ENCODE data around the gene CAMP.
A peak's percentile ranks its signal among the peaks of the same experiment; 100 is the strongest.

The CAMP gene

DNA sequence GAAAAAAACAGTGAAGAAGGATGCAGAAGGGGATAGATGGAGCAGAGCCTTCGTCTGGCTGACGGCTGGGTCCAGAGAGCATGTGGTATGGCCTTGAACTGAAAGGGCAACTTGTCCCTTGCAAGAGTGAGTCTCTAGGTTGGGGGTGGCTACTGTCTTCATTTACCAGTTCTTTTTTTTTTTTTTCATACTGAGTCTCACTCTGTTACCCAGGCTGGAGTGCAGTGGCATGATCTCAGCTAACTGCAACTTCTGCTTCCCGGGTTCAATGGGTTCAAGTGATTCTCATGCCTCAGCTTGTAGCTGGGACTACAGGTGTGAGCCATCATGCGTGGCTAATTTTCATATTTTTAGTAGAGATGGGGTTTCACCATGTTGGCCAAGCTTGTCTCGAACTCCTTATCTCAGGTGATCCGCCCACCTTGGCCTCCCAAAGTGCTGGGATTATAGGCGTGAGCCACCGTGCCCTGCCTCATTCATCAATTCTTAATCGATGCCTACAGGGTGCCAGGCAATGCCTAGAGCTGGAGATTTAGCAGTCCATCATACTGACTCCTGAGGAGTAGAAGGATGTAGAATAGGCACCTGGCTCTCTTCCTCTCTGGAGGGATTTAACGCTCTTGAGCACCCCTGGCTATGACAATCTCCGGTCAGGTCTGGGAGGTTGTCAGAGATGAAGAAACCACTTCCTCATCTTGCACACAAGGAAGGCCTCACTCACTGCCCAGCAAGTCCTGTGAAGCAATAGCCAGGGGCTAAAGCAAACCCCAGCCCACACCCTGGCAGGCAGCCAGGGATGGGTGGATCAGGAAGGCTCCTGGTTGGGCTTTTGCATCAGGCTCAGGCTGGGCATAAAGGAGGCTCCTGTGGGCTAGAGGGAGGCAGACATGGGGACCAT lies at the start of gene CAMP:
Gene CAMP, plus strand, starts transcription at position 880 of the 898 bp plus-strand sequence. Its CDS starts 17 bp downstream, at position 897.
- Mint-ChIP-seq H3K4me3 (no peak within 1 kb of the TSS), H3K27ac (no peak within 1 kb of the TSS), H3K9me3 (no peaks in the 10 kb centered on the region), H3K4me1 (peaks cover 5% of the 10 kb centered on the region), H3K36me3 (no peaks in the 10 kb centered on the region), H3K27me3 (no peaks in the 10 kb centered on the region)

DNA sequence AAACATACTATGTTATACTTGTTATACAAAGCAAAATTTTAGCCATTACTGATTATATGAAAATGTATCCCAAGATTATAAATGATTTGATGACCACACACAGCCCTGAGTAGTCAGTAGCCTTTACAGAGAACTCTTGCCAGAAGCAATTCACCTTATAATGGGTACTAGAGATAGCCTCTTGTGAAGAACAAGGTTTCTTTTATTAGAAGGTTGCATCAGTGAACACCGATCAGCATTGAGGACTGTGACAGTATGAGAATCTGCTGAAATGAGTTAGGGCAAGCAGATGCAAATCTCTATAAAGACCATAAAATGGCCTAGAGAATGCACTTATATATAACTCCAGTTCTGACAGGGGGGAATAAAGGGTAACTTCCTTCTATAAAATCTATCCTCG lies 45.2 kb upstream of the CAMP start:
- peaks cover 2% of the 10 kb centered on the region for H3K36me3 Mint-ChIP-seq
- no peak overlapping the region for H3K4me3 Mint-ChIP-seq
- H3K4me1 Mint-ChIP-seq, result no peaks in the 10 kb centered on the region
- no peak overlapping the region for H3K27ac Mint-ChIP-seq
- peaks cover 1% of the 10 kb centered on the region for H3K27me3 Mint-ChIP-seq
- no peaks in the 10 kb centered on the region for H3K9me3 Mint-ChIP-seq

DNA sequence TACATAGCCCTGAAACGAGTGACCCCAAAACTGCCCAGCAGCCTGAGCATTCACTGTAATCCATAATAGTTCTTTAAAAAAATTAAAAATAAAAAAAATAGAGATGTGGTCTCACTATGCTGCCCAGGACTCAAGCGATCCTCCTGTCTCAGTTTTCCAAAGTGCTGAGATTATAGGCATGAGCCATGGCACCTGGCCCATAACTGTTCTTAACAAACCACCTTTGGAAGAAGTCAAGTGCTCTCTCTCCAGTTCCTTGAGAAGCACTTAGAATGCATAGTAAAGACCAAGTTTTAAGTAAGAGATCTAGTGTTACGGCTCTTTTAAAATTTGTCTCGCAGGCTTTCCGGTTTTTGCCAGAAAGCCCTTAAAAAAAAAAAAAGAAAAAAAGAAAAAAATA lies 43.3 kb upstream of the CAMP start:
- no peaks in the 10 kb centered on the region for H3K9me3 Mint-ChIP-seq
- peaks cover 2% of the 10 kb centered on the region for H3K36me3 Mint-ChIP-seq
- no peak overlapping the region for H3K27ac Mint-ChIP-seq
- H3K4me3 Mint-ChIP-seq, result no peak overlapping the region
- H3K27me3 Mint-ChIP-seq, result peaks cover 1% of the 10 kb centered on the region
- no peaks in the 10 kb centered on the region for H3K4me1 Mint-ChIP-seq

DNA sequence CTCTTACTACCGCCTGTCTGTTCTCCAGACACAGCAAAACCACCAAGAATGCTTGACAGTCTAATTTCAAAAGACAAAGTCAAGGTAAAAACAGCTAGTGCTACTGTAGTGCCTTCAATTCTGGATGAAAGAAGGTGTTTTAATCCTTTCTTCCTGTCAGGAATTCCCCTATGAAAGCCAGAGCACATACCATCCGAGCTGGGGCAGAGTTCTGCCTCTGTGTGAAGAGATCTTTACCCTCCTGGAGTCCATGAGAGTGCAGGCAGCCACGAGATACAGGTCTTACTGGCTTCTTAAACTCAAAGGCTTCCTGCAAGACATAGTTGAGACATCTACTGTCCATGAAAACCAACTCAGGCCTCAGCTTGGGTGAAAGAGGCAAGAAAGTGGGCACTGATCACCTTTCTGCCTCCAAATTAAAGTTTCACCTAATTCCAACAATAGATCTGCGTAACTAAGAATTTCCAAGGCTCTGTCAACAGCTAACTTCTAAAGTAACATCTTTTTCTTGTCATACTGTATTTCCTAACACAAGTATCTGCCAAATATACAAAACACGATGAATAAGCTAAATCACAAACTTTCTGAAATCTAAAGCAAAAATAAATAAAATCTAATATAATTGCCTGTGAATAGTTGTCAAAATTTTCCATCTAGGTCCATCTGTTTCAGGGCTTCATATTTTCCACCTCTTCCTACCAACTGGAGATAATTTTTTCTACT lies 42.6 kb upstream of the CAMP start:
- H3K4me3 Mint-ChIP-seq, result no peak overlapping the region
- no peaks in the 10 kb centered on the region for H3K9me3 Mint-ChIP-seq
- H3K36me3 Mint-ChIP-seq, result peaks cover 2% of the 10 kb centered on the region
- H3K27ac Mint-ChIP-seq, result no peak overlapping the region
- H3K27me3 Mint-ChIP-seq, result peaks cover 1% of the 10 kb centered on the region
- H3K4me1 Mint-ChIP-seq, result no peaks in the 10 kb centered on the region

DNA sequence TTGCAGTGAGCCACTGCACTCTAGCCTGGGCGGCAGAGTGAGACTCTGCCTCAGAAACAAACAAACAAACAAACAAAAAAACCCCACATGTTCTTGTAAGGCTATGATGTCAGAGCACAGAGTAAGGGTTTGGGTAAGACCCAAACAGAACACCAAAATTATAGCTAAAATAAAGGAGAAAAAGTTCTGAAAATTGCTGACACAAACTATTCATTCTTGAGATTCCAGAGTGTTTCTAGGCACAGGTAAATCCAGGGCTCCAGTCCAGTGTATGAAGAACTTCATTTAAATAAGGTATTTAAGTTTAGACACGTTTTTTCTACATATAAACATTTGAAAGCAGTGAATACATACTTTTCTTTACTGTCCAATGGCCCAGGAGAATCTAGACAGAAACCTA lies 39.0 kb upstream of the CAMP start:
- Mint-ChIP-seq H3K4me1 (peaks cover 11% of the 10 kb centered on the region), H3K4me3 (no peak overlapping the region), H3K36me3 (peaks cover 10% of the 10 kb centered on the region), H3K27me3 (peaks cover 10% of the 10 kb centered on the region), H3K27ac (no peak overlapping the region), H3K9me3 (no peaks in the 10 kb centered on the region)

GRCh38 chr3:48185129-48185528 lies 38.2 kb upstream of the CAMP start:
- Mint-ChIP-seq H3K4me1 (peaks cover 11% of the 10 kb centered on the region), H3K4me3 (no peak overlapping the region), H3K27me3 (peaks cover 10% of the 10 kb centered on the region), H3K27ac (no peak overlapping the region), H3K9me3 (no peaks in the 10 kb centered on the region), H3K36me3 (peaks cover 8% of the 10 kb centered on the region)

- Mint-ChIP-seq H3K4me3 (peak overlapping the region; percentile 85), H3K36me3 (peaks cover 8% of the 10 kb centered on the region), H3K9me3 (no peaks in the 10 kb centered on the region), H3K27me3 (peaks cover 10% of the 10 kb centered on the region), H3K4me1 (peaks cover 11% of the 10 kb centered on the region), H3K27ac (peak overlapping the region; percentile 38)
These were observed 36.5 kb upstream of the CAMP start for GRCh38 chr3:48186631-48187300.

DNA sequence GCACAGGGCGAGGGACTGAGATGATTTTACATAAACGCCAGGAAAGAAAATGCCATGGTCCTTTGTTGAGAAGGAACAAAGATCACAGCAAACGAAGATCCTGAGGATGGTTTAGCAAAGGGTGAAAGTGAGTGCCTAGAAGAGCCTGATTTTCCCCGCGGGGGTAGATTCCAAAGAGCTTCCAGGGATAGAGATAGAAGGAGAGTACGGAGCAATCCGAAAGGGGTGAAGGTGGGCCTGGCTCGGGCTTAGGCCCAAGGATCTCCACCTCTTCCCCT lies 36.1 kb upstream of the CAMP start:
- peak overlapping the region; percentile 85 for H3K4me3 Mint-ChIP-seq
- peaks cover 11% of the 10 kb centered on the region for H3K4me1 Mint-ChIP-seq
- no peaks in the 10 kb centered on the region for H3K9me3 Mint-ChIP-seq
- H3K27ac Mint-ChIP-seq, result peak overlapping the region; percentile 52
- H3K36me3 Mint-ChIP-seq, result peaks cover 8% of the 10 kb centered on the region
- H3K27me3 Mint-ChIP-seq, result peaks cover 10% of the 10 kb centered on the region

DNA sequence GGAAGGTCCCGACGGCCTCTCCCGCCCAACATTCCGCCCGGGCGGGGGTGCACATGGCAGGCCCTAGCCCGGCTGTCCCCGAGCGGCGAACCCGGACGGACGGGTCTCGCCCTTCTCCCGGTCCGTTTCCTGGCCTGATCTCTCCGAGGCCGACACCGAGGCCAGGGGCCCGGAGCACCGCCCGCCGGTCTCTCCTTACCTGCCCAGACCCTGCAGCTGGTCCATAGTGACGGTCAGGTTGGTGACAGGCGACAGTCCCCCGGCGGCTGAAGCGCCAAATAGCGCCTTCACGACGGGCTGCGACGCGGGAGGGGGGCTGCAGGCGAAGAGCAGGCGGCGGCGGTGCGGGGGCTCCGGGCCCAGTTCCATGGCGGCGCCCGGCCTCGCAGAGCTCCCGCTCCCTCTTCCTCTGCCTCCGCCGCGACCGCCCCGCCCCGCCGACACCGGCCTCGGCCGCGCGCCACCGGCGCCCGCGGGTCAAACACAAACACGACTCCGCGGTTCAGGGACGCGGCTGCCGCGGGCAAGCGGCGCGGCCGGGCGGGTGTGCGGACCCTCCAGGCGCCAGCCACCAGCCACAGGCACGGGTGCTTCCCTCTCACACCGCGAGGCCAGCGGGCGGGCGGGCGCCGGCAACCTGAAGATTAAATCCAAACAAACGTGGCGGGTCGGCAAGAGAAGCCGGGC lies 35.6 kb upstream of the CAMP start:
- Mint-ChIP-seq H3K27me3 (peaks cover 9% of the 10 kb centered on the region), H3K4me1 (peaks cover 11% of the 10 kb centered on the region), H3K36me3 (peaks cover 8% of the 10 kb centered on the region), H3K4me3 (peak overlapping the region; percentile 88), H3K27ac (no peak overlapping the region), H3K9me3 (no peaks in the 10 kb centered on the region)

DNA sequence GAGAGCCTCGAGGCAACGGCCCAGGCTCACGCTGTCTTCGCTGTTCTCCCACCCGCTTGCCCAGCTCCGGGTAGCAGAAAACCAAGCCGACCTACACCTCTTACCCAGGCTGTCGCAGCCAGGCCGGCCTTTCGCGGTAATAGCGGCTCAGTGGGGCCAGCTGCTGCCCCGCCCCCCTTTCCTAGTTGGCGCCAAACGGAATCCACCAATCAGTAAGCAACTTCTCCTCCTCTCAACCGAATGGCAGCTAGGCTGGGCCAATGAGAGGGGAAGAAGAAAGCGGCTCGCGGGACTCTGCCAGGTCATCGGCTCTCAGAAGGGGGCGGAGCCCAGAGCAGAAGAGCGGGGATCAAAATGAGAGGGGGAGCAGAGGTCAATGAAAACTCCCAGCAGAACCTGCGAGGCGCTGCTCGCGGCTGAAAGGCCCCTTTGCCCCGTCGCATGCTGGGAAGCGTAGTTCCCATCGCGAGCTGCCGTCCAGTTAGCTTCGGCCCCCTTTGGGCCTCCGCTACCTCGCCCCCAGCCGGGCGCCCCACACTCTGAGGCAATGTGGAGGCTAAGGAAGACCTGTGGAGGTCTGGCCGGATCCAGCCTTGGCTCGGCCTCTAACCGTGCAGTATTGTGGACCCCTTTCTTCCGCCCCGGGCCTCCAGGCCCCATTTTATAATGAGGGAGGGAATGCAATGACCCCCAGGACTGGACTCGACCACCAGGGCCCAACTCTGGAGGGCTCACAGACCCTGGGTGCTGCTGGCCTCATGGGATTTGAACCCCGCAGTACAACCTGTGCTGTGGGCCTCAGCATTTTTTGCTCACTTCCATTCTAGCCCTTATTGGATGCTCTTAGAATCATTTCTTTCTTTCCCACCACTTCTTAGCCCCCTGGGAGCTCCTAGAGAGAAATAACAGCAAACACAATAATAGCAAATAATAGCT lies 34.8 kb upstream of the CAMP start, which contains the start of gene CDC25A:
Gene CDC25A, minus strand, starts transcription at position 152 of the 936 bp plus-strand sequence. CDS start 470 bp downstream, outside the sequence.
- Mint-ChIP-seq H3K27ac (peak within 1 kb of the TSS; percentile 80), H3K36me3 (peaks cover 8% of the 10 kb centered on the region), H3K9me3 (no peaks in the 10 kb centered on the region), H3K4me1 (peaks cover 11% of the 10 kb centered on the region), H3K27me3 (peaks cover 9% of the 10 kb centered on the region), H3K4me3 (peak within 1 kb of the TSS; percentile 88)

DNA sequence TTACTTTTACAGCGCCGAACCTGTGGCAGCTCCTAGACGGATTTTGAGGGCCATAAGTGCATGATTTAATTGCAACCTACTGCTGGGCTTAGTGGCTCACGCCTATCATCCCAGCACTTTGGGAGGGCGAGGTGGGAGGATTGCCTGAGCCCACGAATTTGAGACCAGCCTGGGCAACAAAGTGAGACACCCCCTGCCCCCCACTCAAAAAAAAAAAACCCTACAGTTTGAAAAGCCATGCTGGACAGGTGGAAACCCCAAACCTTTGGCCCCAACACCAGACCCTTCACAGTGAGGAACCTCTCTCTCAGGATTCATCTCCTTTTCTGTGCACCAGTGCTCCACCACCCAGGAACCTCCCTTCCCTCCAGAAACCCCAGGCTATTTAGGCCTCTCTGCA lies 34.0 kb upstream of the CAMP start:
- H3K27ac Mint-ChIP-seq, result no peak overlapping the region
- H3K9me3 Mint-ChIP-seq, result no peaks in the 10 kb centered on the region

DNA sequence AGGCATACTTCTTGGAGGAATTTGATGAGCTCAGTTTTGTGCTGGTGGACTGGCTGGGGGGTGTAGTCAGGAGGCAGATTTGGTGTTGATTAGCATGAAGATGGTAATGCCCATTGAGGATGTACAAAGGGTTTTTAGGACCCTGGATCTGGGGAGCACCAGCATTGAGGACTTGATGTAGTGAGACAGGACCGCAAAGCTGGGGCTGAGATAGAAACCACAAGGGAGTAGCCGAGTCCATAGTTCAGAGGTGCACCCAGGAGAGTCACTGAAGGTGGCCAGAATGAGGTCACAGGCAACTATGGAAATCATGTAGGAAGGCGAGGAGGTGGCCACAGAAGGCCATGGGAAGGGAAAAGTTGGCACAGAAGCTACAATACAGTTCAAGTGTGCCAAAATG lies 32.4 kb upstream of the CAMP start:
- no peak overlapping the region for H3K4me3 Mint-ChIP-seq
- no peaks in the 10 kb centered on the region for H3K9me3 Mint-ChIP-seq

More for the DNA sequence above, 34.0 kb upstream of the CAMP start:
- Mint-ChIP-seq H3K4me1 (peaks cover 11% of the 10 kb centered on the region), H3K27me3 (peaks cover 9% of the 10 kb centered on the region), H3K36me3 (peaks cover 8% of the 10 kb centered on the region), H3K4me3 (no peak overlapping the region)

DNA sequence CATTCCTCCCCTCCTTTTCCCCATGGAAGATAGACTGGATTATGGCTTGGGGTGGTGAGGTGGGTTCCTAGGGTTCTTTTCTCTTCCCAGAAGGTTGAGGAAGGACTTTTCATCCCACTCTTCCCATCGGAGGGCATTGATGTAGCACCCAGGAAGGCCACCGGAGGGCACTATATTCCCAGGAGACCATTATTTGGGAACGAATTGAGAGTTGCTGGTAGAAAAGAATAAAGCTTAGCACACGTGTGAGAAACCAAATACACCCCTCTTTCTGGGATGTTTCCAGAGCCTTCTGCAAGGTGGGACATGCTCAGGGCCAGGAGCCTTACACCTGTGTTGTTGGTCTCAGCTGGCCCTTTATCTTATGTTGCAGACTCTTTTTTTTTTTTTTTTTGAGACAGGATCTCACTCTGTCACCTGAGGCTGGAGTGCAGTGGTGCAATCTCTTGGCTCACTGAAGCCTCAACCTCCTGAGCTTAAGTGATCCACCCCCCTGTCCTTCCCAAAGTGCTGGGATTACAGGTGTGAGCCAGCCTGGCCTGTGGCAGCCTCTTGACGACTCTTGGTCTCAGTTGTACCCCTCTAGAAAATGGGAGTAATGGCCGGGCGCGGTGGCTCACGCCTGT lies 28.7 kb upstream of the CAMP start:
- no peaks in the 10 kb centered on the region for H3K27me3 Mint-ChIP-seq
- H3K4me1 Mint-ChIP-seq, result no peaks in the 10 kb centered on the region
- no peaks in the 10 kb centered on the region for H3K9me3 Mint-ChIP-seq
- H3K27ac Mint-ChIP-seq, result no peak overlapping the region
- no peak overlapping the region for H3K4me3 Mint-ChIP-seq
- no peaks in the 10 kb centered on the region for H3K36me3 Mint-ChIP-seq

More for the DNA sequence above, 32.4 kb upstream of the CAMP start:
- H3K27me3 Mint-ChIP-seq, result peaks cover 9% of the 10 kb centered on the region
- H3K36me3 Mint-ChIP-seq, result peaks cover 8% of the 10 kb centered on the region
- H3K4me1 Mint-ChIP-seq, result peaks cover 11% of the 10 kb centered on the region
- no peak overlapping the region for H3K27ac Mint-ChIP-seq

- Mint-ChIP-seq H3K4me1 (no peaks in the 10 kb centered on the region), H3K4me3 (no peak overlapping the region), H3K36me3 (no peaks in the 10 kb centered on the region), H3K9me3 (no peaks in the 10 kb centered on the region), H3K27me3 (no peaks in the 10 kb centered on the region), H3K27ac (no peak overlapping the region)
These were observed 26.7 kb upstream of the CAMP start for GRCh38 chr3:48196611-48197010.
